T-helper 9 cell (primary cell): ENCODE measurements around the gene LYSET.
"Not testable (repeated sequence)": the region's sequence is repeated elsewhere in the genome, so short reads cannot be mapped to it uniquely, and the experiment has no call there.

Source experiments
- DNase-seq: peaks from one replicate; pipeline ENCODE4 v3.0.0-alpha.2; 2020

Gene LYSET

GRCh38 chr14:93230539-93230938 is 45.4 kb downstream of the LYSET start:
- DNase-seq: no peak

- DNase-seq: no peak
Measured at GRCh38 chr14:93231129-93231979, 46.2 kb downstream of the LYSET start.

GRCh38 chr14:93232159-93232558 is 47.0 kb downstream of the LYSET start:
- no peak for DNase-seq

GRCh38 chr14:93233078-93233477 is 48.0 kb downstream of the LYSET start:
- DNase-seq: not testable (repeated sequence)

- DNase-seq: no peak
Measured at GRCh38 chr14:93234798-93235197, 49.7 kb downstream of the LYSET start.
